PFSK-1 (cell line): ENCODE results near the gene PRKN.

Experiments
- FOXP2 ChIP-seq: optimal IDR thresholded peaks from 2 replicates; pipeline ENCODE3; 2011; ENCODE audit warnings: borderline replicate concordance, control low read depth, inconsistent platforms; ENCODE audit not compliant: insufficient read depth; ENCODE audit errors: extremely low read length, extremely low read depth
- POLR2AphosphoS5 ChIP-seq: IDR thresholded peaks from 2 replicates; pipeline ENCODE4 v1.6.1; 2012; ENCODE audit warnings: low read depth, mild to moderate bottlenecking, control low read depth, low read length, moderate library complexity
- SIN3A ChIP-seq: IDR thresholded peaks from 2 replicates; pipeline ENCODE4 v1.6.1; 2012; ENCODE audit warnings: mild to moderate bottlenecking, low read length, moderate library complexity, borderline replicate concordance; ENCODE audit not compliant: insufficient read depth
- TAF1 ChIP-seq: IDR thresholded peaks from 2 replicates; pipeline ENCODE4 v1.6.1; 2012; ENCODE audit warnings: low read length, control low read depth, borderline replicate concordance; ENCODE audit not compliant: insufficient read depth
- TF ChIP-seq, protein P1 (sequence below), 2 experiments: IDR thresholded peaks; 2 replicates each; pipeline versions ENCODE4 v1.6.1 to v1.8.0; 2011 to 2012; ENCODE audit warnings: low read depth in 2 of 2, low read length in 2 of 2, control low read depth in 1 of 2, inconsistent platforms in 1 of 2, mild to moderate bottlenecking in 1 of 2, moderate library complexity in 1 of 2; ENCODE audit not compliant: insufficient read depth in 1 of 2

The PRKN gene

DNA sequence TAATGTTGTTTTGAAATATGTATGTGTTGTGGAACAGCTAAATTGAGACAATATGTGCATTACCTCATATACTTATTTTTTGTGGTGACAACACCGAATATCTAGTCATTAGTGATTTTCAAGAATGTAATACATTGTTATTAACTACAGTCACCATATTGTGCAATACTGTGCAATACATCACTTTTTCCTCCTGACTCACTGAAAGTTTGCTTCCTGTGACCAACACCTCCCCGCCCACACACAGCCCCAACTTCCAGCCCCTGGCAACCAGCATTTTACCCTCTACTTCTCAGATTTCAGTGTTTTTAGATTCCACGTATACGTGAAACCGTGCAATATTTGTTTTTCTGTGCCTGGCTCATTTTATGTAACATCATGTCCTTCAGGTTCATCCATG is 627.9 kb downstream of the PRKN start:
- TF ChIP-seq, protein P1, sequence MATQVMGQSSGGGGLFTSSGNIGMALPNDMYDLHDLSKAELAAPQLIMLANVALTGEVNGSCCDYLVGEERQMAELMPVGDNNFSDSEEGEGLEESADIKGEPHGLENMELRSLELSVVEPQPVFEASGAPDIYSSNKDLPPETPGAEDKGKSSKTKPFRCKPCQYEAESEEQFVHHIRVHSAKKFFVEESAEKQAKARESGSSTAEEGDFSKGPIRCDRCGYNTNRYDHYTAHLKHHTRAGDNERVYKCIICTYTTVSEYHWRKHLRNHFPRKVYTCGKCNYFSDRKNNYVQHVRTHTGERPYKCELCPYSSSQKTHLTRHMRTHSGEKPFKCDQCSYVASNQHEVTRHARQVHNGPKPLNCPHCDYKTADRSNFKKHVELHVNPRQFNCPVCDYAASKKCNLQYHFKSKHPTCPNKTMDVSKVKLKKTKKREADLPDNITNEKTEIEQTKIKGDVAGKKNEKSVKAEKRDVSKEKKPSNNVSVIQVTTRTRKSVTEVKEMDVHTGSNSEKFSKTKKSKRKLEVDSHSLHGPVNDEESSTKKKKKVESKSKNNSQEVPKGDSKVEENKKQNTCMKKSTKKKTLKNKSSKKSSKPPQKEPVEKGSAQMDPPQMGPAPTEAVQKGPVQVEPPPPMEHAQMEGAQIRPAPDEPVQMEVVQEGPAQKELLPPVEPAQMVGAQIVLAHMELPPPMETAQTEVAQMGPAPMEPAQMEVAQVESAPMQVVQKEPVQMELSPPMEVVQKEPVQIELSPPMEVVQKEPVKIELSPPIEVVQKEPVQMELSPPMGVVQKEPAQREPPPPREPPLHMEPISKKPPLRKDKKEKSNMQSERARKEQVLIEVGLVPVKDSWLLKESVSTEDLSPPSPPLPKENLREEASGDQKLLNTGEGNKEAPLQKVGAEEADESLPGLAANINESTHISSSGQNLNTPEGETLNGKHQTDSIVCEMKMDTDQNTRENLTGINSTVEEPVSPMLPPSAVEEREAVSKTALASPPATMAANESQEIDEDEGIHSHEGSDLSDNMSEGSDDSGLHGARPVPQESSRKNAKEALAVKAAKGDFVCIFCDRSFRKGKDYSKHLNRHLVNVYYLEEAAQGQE (IDR thresholded peaks at IDR 0.05; ENCODE audit: insufficient read depth in 1 of 2, low read depth in 2 of 2, low read length in 2 of 2): no peak
- no peak for TF ChIP-seq POLR2AphosphoS5
- TF ChIP-seq TAF1: no peak
- TF ChIP-seq SIN3A: no peak
- TF ChIP-seq FOXP2: no peak

DNA sequence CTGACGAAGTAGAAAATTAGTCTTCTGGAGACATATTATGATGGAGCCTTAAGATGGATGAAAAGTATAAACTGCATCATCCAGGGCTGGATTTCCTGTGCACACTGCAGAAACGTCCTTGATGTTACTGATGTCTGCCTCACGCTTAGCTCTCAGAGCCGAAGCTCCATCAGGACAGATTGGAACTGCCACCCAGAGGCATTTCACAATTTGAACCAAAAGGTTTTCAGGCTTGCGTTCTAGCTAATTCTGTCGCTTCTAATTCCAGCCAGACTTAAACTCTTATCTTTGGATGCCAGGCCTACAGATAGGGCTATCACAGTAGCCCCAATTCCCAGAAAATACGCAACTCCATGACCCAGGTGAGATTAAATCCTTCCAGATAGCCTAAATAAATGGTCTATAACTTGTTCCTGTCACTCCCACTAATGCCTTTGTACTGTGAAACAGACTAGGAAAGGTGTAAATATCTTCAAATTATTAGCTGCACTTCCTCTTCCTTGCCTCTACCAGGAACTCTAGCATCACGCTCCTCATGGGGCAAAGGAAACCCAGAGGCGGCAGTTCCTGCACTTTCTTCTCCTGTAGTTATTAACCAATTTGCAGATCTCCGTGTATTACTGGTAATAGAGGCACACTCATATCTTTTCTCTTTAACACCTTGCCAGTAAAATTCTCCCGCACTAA is 634.6 kb downstream of the PRKN start:
- TF ChIP-seq TAF1: no peak
- TF ChIP-seq, protein P1 (IDR thresholded peaks at IDR 0.05; ENCODE audit: insufficient read depth in 1 of 2, low read depth in 2 of 2, low read length in 2 of 2): no peak
- no peak for TF ChIP-seq SIN3A
- TF ChIP-seq POLR2AphosphoS5: no peak
- TF ChIP-seq FOXP2: no peak

DNA sequence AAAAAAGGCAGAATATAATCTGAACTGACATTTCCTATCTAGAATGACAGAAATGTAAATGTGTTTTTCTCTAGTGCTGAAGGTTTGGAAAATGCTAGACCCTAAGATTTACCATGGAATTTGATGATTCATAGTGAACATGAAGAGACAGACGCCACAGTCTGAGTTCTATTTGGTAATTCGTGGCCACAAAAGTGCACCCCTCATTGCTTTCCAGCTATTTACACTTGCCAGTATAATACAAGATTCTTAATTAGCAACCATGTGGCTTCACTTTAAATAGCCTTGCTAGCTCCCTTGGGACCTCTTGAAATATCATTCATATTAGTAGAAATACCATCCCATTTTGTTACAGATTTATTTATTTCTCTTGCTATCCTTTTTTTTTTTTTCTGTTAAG is 636.8 kb downstream of the PRKN start:
- no peak for TF ChIP-seq FOXP2
- TF ChIP-seq SIN3A: no peak
- TF ChIP-seq, protein P1 (IDR thresholded peaks at IDR 0.05; ENCODE audit: insufficient read depth in 1 of 2, low read depth in 2 of 2, low read length in 2 of 2): no peak
- TF ChIP-seq TAF1: no peak
- no peak for TF ChIP-seq POLR2AphosphoS5

DNA sequence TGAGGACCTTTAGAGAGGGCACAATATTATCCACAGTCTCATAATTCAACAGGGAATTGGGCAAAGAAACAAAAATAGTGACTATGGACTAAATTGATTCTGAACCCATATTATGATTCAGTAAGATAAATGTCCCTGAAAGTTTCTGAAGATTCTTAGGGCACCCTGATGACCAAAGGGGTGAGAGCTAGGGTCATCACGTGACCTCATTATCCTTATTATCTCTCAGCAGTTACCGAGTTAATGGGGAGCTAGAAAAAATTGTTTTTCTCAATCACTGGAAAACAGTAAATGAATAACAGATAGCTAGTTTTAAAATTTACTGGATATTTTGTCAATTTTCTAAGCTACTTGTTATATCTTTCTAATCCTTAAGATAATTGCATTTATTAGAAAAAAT is 639.5 kb downstream of the PRKN start:
- no peak for TF ChIP-seq POLR2AphosphoS5
- no peak for TF ChIP-seq TAF1
- no peak for TF ChIP-seq FOXP2
- TF ChIP-seq, protein P1 (IDR thresholded peaks at IDR 0.05; ENCODE audit: insufficient read depth in 1 of 2, low read depth in 2 of 2, low read length in 2 of 2): no peak
- no peak for TF ChIP-seq SIN3A

DNA sequence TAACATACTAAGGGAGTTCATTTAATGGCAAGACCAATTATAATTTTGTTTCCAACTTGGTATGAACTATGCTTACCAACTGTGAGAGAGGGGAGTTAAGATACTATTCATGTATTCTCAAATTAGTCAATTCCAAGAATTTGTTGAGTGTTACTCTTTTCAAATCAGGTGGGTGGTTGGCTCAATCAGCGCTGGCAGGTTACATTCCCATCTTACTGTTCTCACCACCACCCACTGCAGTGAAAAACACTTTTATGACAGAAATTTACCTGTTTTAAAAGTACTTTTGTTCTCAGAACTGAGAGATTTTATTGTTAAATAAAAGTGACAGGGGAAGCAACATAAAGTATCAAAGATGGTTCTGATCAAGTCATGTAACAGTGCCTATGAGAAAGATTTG is 642.0 kb downstream of the PRKN start:
- no peak for TF ChIP-seq POLR2AphosphoS5
- no peak for TF ChIP-seq TAF1
- no peak for TF ChIP-seq FOXP2
- TF ChIP-seq, protein P1 (IDR thresholded peaks at IDR 0.05; ENCODE audit: insufficient read depth in 1 of 2, low read depth in 2 of 2, low read length in 2 of 2): no peak
- TF ChIP-seq SIN3A: no peak
